HG02973 (cell line): ENCODE data around the gene NR2F1-AS1.

Source experiments
- ATAC-seq: cut with Tn5 transposase; IDR thresholded peaks from one replicate; pipeline ENCODE4 v1.9.1; 2021; ENCODE audit warnings: moderate library complexity; ENCODE audit not compliant: unreplicated experiment

The NR2F1-AS1 gene

DNA sequence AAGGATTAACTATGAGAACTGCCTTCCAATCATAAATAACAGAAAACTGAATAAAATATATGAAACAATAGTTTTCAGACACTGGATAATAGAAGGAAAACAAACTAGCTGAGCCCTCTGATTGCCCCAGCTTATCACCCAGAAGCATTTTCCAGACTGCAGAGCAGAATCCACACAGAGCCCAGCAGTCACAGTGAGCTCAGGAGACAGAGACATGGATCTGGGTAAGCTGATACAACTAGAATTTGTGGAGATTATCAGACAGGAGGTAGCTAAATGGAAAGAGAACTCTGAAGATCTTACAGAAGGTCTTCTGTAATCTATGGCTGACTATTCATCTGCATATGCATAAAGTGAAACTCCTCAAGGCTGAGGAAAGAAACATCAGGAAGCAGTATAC lies 128.8 kb downstream of the NR2F1-AS1 start:
- ATAC-seq = no peak

DNA sequence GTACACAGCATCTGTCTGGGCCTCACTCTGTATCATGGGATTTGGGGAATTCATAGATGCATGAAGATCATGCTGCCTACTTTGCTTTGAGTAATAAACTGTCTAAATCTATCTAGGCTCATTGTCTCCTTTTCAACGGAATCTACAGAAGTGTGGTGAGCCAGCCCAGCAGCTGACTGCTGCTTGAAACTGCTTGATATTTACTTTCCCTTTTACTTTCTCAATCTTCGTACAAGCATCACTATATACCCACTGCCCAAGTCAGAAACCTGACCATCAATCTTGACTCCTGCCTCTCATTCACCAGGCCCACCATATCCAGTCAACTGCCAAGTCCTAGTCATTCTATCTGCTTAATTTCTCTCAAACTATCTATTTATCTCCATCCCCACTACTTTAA lies 142.9 kb downstream of the NR2F1-AS1 start:
- no peak for ATAC-seq

- no peak for ATAC-seq
These were observed 144.9 kb downstream of the NR2F1-AS1 start for GRCh38 chr5:93436083-93436482.

DNA sequence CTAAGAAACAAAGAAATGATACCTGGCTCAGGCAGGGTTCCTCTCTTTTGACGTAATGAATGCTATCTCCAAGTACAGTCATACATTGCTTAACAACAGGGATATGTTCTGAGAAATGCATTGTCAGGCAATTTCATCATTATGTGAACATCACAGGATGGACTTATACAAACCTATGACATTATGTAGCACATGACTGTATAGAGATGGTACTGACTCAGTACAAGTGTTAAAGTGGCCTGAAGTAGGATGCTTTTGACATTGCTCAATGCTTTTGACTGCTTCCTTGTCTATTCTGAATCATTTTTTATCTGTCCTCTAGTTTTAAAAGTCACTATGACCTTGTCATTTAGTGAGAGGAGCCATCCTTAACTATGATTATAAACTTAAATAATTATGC lies 147.6 kb downstream of the NR2F1-AS1 start:
- no peak for ATAC-seq

GRCh38 chr5:93431250-93431649 lies 149.8 kb downstream of the NR2F1-AS1 start:
- no peak for ATAC-seq

DNA sequence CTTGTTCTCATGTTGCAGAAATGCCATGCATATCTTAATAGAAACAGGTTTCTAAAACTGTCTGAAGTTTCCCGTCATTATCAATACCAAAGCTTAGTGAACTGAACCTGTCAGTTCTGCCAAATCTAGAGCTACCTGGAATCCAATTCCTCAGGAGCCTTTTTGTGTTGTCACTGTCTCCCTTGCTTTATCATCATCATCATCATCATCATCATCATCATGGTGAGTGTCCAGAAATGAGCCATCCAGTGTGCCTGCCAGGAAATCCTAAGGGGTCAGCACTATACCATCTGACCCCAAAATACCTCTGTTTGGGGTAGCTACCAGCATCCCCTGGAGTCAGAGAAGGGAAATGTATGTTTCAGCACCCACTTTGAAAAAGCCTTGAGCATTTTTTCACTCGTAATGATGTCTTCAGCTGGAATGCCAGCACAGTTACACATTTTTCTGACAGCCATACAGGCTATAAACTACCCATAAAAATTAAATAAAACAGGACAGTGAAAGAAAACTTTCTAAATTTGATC lies 150.3 kb downstream of the NR2F1-AS1 start:
- no peak for ATAC-seq

GRCh38 chr5:93430118-93430517 lies 150.9 kb downstream of the NR2F1-AS1 start:
- ATAC-seq = no peak

DNA sequence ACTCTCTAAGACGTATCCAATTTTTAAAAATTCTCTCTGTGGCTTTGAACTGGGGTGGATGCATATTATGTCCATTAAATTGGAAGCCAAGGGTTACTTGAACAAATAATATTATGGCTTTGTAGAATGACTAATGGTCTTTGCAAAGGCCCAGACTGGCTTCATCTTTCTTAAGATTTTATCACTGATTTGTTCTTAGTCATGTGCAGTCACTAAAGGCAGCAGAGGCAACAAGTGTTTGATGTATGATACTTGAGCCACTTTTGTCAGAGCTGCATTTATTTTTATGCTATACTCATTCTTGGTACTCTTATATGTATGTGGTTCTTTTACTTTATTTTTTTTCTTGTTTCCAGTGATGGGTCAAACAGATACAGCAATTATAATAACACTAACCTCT lies 152.2 kb downstream of the NR2F1-AS1 start:
- no peak for ATAC-seq

DNA sequence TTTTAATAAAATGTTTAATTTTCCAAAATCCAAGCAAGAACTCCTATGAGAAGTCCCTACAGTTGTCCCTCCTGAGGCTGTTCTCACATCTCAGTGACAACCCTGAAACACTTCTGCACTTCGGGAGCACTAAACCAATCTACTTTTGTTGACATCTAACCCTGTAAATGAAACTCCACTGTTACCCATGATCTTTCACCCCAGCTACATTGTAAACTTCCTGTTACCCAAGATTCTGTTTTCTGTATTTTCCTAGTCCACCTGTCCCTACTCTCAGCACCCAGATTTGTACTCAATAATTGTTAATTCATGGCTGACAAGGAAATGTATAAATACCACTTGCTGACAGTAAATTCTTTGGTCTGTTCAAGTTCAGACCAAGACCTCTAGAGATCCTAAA lies 153.7 kb downstream of the NR2F1-AS1 start:
- ATAC-seq = no peak

DNA sequence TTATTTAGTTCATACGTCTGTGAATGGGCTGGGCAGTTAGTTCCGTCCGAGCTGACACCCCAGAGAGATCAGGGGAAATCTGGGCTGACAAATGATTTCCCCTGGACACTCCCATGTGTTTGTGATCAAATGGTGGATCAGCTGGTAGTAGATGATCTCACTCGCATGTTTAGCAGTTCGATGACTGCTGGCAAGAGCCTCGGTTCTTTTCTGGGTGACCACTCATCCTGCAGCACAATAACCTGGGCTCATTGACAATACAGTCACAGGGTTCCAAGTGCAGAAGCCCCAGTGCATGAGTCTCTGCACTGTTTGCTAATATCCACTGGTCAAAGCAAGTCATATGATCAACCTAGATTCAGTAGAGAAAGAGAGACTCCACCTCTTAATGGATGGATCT lies 155.9 kb downstream of the NR2F1-AS1 start:
- no peak for ATAC-seq

- ATAC-seq = no peak
These were observed 157.7 kb downstream of the NR2F1-AS1 start for GRCh38 chr5:93423300-93423699.

DNA sequence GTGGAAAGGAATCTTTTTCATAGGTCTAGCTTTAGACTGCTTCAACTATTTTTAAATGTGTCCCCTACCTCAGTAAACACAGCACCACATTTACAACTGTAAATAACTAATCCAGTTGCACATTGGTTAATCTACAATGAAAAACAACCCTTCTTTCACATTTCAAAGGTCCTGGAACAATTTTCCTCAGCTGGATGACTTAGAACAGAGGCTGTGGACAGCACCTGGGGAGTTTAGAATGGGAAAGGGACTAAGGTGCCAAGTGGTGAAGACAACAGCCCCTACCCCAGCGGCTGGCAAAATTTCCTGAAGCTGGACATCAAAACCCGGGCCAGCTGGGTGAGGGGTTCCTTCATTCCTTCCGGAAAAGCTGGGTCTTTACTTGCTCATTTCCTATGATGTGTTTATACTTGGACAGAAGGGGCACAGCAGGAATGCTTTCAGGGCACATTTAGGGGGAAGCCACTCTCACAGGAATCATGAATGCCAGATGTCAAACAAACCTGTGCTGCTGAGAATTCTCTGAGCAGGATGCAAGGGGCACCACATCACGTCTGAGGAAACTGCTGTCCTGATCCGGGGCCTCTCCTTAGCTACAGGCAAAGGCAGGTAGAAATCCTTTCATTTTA lies 158.3 kb downstream of the NR2F1-AS1 start:
- no peak for ATAC-seq

GRCh38 chr5:93421987-93422401 lies 159.0 kb downstream of the NR2F1-AS1 start:
- ATAC-seq = no peak

DNA sequence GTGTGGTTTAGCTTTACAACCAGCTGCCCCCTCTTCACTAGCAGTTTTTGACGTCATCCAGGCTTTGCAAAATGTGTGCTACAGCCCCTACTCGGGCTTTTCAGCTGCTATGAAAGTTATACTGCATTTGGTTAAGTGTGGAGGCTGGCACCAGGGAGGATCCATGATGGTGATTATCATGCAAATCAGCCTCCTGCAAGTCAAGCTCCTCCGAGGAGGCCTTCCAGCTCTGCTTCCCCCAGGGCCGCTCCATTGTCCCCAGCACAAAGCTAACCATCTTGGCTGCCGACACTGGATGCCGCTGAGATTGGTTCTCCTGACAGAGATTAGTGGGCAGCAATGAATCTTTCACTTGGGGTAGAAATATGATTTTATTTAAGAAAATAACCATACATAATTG lies 159.6 kb downstream of the NR2F1-AS1 start:
- ATAC-seq = no peak

DNA sequence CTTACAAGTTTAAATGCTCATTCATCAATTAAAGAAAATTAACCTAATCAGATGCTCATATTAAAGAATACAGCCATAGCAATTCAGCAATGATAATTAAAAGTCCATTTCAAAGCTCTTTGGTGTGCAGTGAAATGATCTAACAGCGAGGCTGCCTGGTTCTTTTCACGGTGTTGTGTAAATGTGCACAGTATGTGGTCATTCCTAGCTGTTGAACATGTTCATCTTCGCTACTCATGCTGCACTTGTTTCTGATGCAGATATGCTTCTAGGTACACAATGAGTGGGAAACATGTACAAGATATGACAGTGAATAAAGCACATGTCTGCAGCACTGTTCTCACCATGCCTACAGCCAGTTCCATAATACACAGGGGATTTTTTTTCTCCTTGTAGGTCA lies 163.5 kb downstream of the NR2F1-AS1 start:
- no peak for ATAC-seq

DNA sequence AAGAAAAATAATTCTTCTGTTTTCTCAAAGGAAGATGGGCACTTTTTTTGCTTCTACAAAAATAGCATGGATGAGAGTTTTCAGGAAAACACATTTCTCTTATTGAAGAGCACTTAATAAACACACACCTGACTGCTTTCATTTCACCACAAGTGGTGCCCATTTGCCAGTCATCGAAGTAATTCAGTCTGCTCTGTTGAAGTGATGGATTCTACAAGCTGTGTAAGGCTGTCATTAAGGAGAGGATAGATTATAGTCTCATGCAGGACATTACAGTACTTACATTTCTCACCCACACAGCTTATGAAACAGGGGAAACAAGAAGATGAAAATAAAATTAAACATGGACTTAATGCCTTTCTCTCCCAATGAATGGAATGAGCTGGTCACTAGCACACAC lies 165.2 kb downstream of the NR2F1-AS1 start:
- ATAC-seq = no peak

- ATAC-seq = no peak
These were observed 169.3 kb downstream of the NR2F1-AS1 start for GRCh38 chr5:93411716-93412115.

DNA sequence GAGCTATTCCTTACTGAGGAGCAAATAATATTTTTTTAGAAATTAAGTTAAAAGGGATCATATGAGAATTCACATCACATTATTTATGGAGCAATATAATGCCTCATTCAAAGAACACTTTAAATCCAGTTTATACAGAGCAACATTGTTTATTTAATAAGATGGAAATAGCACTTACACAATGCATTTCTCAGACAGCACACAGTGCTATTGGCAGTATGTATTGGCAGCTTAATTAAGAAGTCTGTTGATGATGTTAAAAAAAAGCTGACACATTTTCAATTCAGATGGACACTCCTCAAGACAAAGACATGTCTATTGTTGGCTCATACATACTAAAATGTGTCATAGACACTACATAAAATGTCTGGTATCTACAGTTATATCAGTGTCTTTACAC lies 171.3 kb downstream of the NR2F1-AS1 start:
- ATAC-seq = no peak

DNA sequence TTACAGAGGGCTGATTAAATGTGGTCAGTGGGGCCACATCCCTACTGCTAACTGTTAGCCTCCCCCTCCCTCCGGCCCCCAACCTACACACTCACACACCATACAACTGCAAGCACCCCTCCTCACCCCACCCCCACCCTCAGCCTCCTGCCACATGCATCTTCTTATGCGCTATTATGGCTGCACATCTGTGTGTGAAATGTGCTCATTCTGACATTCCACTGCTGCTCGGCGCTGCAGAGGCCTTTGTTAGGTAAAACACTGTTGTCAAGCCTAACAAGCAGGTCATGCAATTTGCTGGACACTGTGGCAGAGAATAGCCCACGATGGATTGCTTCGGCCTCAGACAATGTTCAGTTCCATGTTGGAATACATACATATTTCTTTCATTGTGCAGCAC lies 173.6 kb downstream of the NR2F1-AS1 start:
- no peak for ATAC-seq

DNA sequence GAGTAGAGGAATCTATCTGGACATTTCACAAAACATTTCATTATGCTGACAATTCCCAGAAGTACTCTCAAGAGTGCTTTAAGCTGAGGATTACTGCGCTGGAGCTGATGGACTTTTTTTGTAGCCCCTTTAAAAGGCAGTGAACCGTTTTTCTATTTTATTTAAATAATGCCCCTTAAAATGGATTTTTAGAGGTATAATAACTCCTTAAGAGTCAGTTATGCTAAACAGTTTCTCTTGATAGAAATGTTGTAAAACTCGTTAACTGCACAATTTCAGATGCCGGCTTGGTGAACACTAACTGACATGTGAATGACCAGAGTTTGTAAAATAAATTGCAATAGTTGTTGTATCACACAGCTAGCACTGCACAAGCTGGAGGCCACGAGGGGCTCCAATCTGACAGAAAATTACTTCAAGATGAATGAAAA lies 174.0 kb downstream of the NR2F1-AS1 start:
- ATAC-seq = no peak

DNA sequence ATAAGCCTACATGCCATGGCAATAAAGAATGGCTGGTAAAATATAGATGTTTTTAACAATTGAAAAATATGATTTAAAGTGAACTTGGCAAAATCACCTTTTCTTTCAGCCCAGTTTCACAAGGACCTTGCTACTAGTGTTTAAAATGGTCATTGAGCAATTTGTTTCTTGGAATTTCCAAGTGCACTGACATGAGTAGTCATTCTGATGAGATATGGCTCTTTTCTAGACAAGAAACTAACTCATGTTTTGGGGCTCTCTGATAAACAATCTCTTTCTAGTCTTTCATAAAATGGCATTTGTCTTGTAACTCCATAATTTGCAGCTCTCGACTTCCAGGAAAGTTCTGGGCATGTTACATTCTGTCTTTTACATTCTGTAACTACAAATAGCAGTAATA lies 176.8 kb downstream of the NR2F1-AS1 start:
- no peak for ATAC-seq

DNA sequence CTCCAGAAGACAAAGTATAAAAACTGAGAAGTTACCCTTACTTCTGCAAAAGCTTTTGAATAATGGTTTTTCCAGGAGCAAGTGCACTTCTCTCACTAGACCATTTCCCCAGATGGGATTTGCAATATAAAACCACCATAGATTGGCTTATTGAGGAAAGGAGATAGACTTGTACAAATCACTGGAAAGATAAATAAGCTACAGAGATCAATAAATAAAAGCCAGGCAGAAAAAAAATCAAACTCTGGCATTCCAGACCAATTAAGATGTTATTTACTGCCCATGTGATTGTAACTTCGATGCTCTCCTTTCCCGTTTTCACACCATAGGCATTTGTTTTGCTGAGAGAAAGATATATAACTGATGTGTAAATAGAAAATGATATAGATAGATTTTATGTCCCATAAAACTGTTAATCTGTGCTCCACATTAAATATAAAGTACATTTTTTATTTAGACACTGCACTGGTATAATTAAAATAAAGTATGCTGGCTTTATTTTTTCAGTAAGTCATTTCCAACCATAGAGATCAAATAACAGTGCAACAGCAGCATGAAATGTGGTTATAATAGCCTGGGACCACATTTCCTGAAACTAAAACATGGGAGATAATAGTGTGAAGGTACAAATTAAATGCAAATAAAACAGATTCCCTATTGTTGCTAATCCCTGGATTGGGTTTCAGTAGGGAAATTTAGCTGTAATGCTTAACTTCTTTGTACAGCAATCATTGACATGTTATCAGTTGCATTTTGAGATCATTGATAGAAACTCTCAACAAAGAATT lies 177.7 kb downstream of the NR2F1-AS1 start:
- no peak for ATAC-seq
